CD14-positive monocyte (primary cell): Measurements from ENCODE around the gene P4HA1. TPM values are rescaled to one million over a fixed set of nuclear protein-coding genes. Genes with fewer than 3 reads are reported as not detected.
"Not testable (repeated sequence)": the region's sequence is repeated elsewhere in the genome, so short reads cannot be mapped to it uniquely, and the experiment has no call there.

ENCODE experiments used
- DNase-seq, 3 donors: peaks; one replicate each; pipeline ENCODE4 v3.0.0-alpha.2; 2011 to 2022
- H2AFZ ChIP-seq: 2 replicates; pipeline ENCODE4 v1.6.0; 2012; ENCODE audit warnings: mild to moderate bottlenecking, low read depth, low read length, inconsistent platforms; ENCODE audit not compliant: insufficient read depth, poor library complexity, severe bottlenecking
- H3K27ac ChIP-seq, 2 donors: 1 replicate in 1 of 2; 2 replicates in 1 of 2; pipeline ENCODE4 v1.5.1; 2012 to 2013; ENCODE audit warnings: low read length in 2 of 2, control low read depth in 1 of 2, inconsistent platforms in 1 of 2, low read depth in 1 of 2, mild to moderate bottlenecking in 1 of 2
- H3K27me3 ChIP-seq, 2 donors: one replicate each; pipeline versions ENCODE4 v1.6.0 to v1.6.1; 2011 to 2013; ENCODE audit warnings: low read length in 2 of 2; ENCODE audit not compliant: control insufficient read depth in 2 of 2, insufficient read depth in 2 of 2
- H3K36me3 ChIP-seq, 2 donors: replicated peaks in 1 of 2; 1 replicate in 1 of 2; 2 replicates in 1 of 2; pipeline versions ENCODE4 v1.5.1 to v1.6.1; 2012 to 2013; ENCODE audit warnings: low read length in 2 of 2, control low read depth in 1 of 2, inconsistent platforms in 1 of 2, mild to moderate bottlenecking in 1 of 2; ENCODE audit not compliant: insufficient read depth in 2 of 2, control insufficient read depth in 1 of 2
- H3K4me1 ChIP-seq, 2 donors: 1 replicate in 1 of 2; 2 replicates in 1 of 2; pipeline versions ENCODE4 v1.5.1 to v1.6.1; 2012 to 2013; ENCODE audit warnings: low read length in 2 of 2, control low read depth in 1 of 2, inconsistent platforms in 1 of 2, mild to moderate bottlenecking in 1 of 2, moderate library complexity in 1 of 2; ENCODE audit not compliant: insufficient read depth in 2 of 2, control insufficient read depth in 1 of 2
- H3K4me2 ChIP-seq: replicated peaks from 2 replicates; pipeline ENCODE3; 2012; ENCODE audit warnings: low read length, moderate library complexity, mild to moderate bottlenecking; ENCODE audit not compliant: poor library complexity, severe bottlenecking; ENCODE audit errors: extremely low read depth
- H3K4me3 ChIP-seq, 3 experiments: fragments of 200-600 bp in 1 of 3; sonication (generic) in 1 of 3; replicated peaks in 1 of 3; 1 replicate in 2 of 3; 2 replicates in 1 of 3; pipeline ENCODE4 v1.5.1; 2011 to 2013; ENCODE audit warnings: low read length in 3 of 3, mild to moderate bottlenecking in 3 of 3, control low read depth in 2 of 3, low read depth in 2 of 3, inconsistent platforms in 1 of 3, moderate library complexity in 1 of 3
- H3K79me2 ChIP-seq: 2 replicates; pipeline ENCODE4 v1.6.0; 2012; ENCODE audit warnings: mild to moderate bottlenecking, control low read depth, inconsistent platforms, low read length, moderate library complexity; ENCODE audit not compliant: insufficient read depth
- H3K9ac ChIP-seq: 2 replicates; pipeline ENCODE4 v1.6.0; 2017; ENCODE audit warnings: low read length, mild to moderate bottlenecking; ENCODE audit not compliant: insufficient read depth, poor library complexity, severe bottlenecking
- H3K9me3 ChIP-seq, 2 donors: replicated peaks in 1 of 2; 1 replicate in 1 of 2; 2 replicates in 1 of 2; pipeline versions ENCODE4 v1.5.1 to v1.6.1; 2012 to 2013; ENCODE audit warnings: low read length in 2 of 2, control low read depth in 1 of 2; ENCODE audit not compliant: control insufficient read depth in 1 of 2, insufficient read depth in 1 of 2
- H4K20me1 ChIP-seq: 2 replicates; pipeline ENCODE4 v1.6.0; 2012; ENCODE audit warnings: mild to moderate bottlenecking, low read length, control low read depth, moderate library complexity; ENCODE audit not compliant: insufficient read depth
- H3K27ac Mint-ChIP-seq, 7 donors: one replicate each; pipeline ENCODE4 v1.8.0; 2020; ENCODE audit warnings: mild to moderate bottlenecking in 7 of 7, mixed read lengths in 7 of 7, moderate library complexity in 6 of 7, inconsistent platforms in 2 of 7
- H3K27me3 Mint-ChIP-seq, 3 donors: one replicate each; pipeline ENCODE4 v1.8.0; 2021 to 2022; ENCODE audit warnings: low read depth in 3 of 3, mild to moderate bottlenecking in 3 of 3, mixed read lengths in 3 of 3, moderate library complexity in 3 of 3, inconsistent platforms in 1 of 3
- H3K36me3 Mint-ChIP-seq, 2 donors: one replicate each; pipeline ENCODE4 v1.8.0; 2020; ENCODE audit warnings: mixed read lengths in 2 of 2, inconsistent platforms in 1 of 2, mild to moderate bottlenecking in 1 of 2
- H3K4me1 Mint-ChIP-seq: one replicate; pipeline ENCODE4 v1.8.0; 2020; ENCODE audit warnings: mild to moderate bottlenecking, mixed read lengths
- H3K4me3 Mint-ChIP-seq, 2 donors: one replicate each; pipeline ENCODE4 v1.8.0; 2020; ENCODE audit warnings: mild to moderate bottlenecking in 2 of 2, mixed read lengths in 2 of 2, moderate library complexity in 1 of 2
- H3K9me3 Mint-ChIP-seq, 7 donors: one replicate each; pipeline ENCODE4 v1.8.0; 2020 to 2022; ENCODE audit warnings: mixed read lengths in 7 of 7, mild to moderate bottlenecking in 6 of 7, moderate library complexity in 6 of 7, inconsistent platforms in 2 of 7
- WGBS: methylation state at CpG from one replicate; pipeline ENCODE4 v1.1.5; 2013; ENCODE audit warnings: missing lambda C conversion rate; ENCODE audit not compliant: insufficient coverage; 5-methylcytosine and 5-hydroxymethylcytosine counted together
- intact Hi-C, 2 donors: fragments of 100-400 bp; cut with micrococcal nuclease; formaldehyde crosslinking; loops; one replicate each; pipeline versions ENCODE4 v1.15.0 to v1.15.1; 2023
- polyA plus RNA-seq, 3 donors: library from polyadenylated mRNA; depleted of rRNA in 1 of 3; unstranded in 2 of 3; stranded (reverse) in 1 of 3; fragments of 300-500 nt in 2 of 3; fragments of >200 nt in 1 of 3; fragmentation: Illumina TruSeq in 2 of 3; gene quantifications; 1 replicate in 2 of 3; 2 replicates in 1 of 3; pipeline ENCODE4 v1.2.3, GENCODE V29; 2012 to 2021
- TF ChIP-seq, protein P1 (sequence below): fragments of 200-600 bp; IDR thresholded peaks from one replicate; pipeline ENCODE4 v1.8.0; 2022; ENCODE audit warnings: antibody characterized with exemption, mild to moderate bottlenecking

P4HA1 gene
- polyA plus RNA-seq, 3 donors = 20.1 to 44.3 (median 43.9) TPM

DNA sequence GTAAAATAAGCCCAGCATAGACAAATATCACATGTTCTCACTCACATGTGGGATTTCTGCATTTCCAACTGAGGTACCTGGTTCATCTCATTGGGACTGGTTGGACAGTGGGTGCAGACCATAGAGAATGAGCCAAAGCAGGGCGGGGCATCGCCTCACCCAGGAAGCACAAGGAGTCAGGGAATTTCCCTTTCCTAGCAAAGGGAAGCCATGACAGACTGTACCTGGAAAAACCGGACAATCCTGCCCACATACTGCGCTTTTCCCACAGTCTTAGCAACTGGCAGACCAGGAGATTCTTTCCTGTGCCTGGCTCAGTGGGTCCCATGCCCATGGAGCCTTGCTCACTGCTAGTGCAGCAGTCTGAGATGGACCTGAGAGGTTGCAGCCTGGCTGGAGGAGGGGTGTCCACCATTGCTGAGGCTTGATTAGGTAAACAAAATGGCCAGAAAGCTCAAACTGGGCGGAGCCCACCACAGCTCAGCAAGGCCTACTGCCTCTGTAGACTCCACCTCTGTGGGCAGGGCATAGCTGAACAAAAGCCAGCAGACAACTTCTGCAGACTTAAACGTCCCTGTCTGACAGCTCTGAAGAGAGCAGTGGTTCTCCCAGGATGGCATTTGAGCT lies 75.0 kb downstream of the P4HA1 start:
- H3K9me3 ChIP-seq, H2AFZ ChIP-seq, H3K27ac ChIP-seq, H3K4me1 ChIP-seq, H3K4me3 ChIP-seq, H3K4me2 ChIP-seq, intact Hi-C loops, H3K27me3 ChIP-seq, H3K9me3 Mint-ChIP-seq, H3K4me3 Mint-ChIP-seq, H3K79me2 ChIP-seq, H4K20me1 ChIP-seq, DNase-seq, H3K9ac ChIP-seq, H3K27me3 Mint-ChIP-seq, H3K4me1 Mint-ChIP-seq, H3K27ac Mint-ChIP-seq: not testable (repeated sequence)
- 94% methylated on average over 5 of the region's 6 CpGs for WGBS
- H3K36me3 ChIP-seq = peaks cover 22 to 49% of the 10 kb centered on the region in 2 donors
- H3K36me3 Mint-ChIP-seq = peaks cover 71 to 85% of the 10 kb centered on the region in 2 donors

DNA sequence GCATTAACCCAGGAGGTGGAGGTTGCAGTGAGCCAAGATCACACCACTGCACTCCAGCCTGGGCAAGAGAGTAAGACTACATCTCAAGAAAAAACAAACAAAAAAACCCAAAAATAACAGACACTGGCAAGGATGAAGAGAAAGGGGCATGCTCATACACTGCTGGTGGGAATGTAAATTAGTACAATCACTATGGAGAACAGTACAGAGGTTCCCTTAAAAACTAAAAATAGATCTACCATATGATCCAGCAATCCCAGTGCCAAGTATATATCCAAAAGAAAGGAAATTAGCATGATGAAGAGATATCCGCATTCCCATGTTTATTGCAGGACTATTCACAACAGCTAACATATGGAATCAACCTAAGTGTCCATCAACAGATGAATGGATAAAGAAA lies 75.6 kb downstream of the P4HA1 start:
- intact Hi-C loops = no loop called here
- TF ChIP-seq, protein P1, sequence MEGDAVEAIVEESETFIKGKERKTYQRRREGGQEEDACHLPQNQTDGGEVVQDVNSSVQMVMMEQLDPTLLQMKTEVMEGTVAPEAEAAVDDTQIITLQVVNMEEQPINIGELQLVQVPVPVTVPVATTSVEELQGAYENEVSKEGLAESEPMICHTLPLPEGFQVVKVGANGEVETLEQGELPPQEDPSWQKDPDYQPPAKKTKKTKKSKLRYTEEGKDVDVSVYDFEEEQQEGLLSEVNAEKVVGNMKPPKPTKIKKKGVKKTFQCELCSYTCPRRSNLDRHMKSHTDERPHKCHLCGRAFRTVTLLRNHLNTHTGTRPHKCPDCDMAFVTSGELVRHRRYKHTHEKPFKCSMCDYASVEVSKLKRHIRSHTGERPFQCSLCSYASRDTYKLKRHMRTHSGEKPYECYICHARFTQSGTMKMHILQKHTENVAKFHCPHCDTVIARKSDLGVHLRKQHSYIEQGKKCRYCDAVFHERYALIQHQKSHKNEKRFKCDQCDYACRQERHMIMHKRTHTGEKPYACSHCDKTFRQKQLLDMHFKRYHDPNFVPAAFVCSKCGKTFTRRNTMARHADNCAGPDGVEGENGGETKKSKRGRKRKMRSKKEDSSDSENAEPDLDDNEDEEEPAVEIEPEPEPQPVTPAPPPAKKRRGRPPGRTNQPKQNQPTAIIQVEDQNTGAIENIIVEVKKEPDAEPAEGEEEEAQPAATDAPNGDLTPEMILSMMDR = no peak
- H4K20me1 ChIP-seq = peaks cover 5% of the 10 kb centered on the region
- H3K36me3 ChIP-seq = peaks cover 23 to 55% of the 10 kb centered on the region in 2 donors
- H3K36me3 Mint-ChIP-seq = peaks cover 71 to 85% of the 10 kb centered on the region in 2 donors
- peak overlapping the region in 1 of 7 donors; percentile 23 for H3K27ac Mint-ChIP-seq
- H3K27me3 ChIP-seq = no peaks in the 10 kb centered on the region
- no CpG with 5 or more reads among the region's 1 CpG for WGBS
- no peak overlapping the region for H3K4me2 ChIP-seq
- DNase-seq = no peak
- no peak overlapping the region for H3K27ac ChIP-seq
- H3K9ac ChIP-seq = no peak overlapping the region
- H3K4me3 Mint-ChIP-seq = no peak overlapping the region
- peaks cover 0 to 2% (median 2%) of the 10 kb centered on the region in 7 donors for H3K9me3 Mint-ChIP-seq
- H2AFZ ChIP-seq = no peak overlapping the region
- H3K4me1 ChIP-seq = no peaks in the 10 kb centered on the region
- no peaks in the 10 kb centered on the region for H3K4me1 Mint-ChIP-seq
- no peak overlapping the region for H3K4me3 ChIP-seq
- no peaks in the 10 kb centered on the region for H3K27me3 Mint-ChIP-seq
- H3K79me2 ChIP-seq = no peaks in the 10 kb centered on the region
- H3K9me3 ChIP-seq = no peaks in the 10 kb centered on the region
